VCaP (cell line): ENCODE data around the gene SIRT3.

Source experiments
- H3K27ac ChIP-seq: fragments of 450-650 bp; 2 replicates; pipeline ENCODE4 v1.5.1; 2017
- TF ChIP-seq, protein P1 (sequence below): fragments of 450-650 bp; conservative IDR thresholded peaks from 2 replicates; pipeline ENCODE4 v1.5.1; 2017; ENCODE audit warnings: mild to moderate bottlenecking, moderate library complexity

SIRT3 gene

DNA sequence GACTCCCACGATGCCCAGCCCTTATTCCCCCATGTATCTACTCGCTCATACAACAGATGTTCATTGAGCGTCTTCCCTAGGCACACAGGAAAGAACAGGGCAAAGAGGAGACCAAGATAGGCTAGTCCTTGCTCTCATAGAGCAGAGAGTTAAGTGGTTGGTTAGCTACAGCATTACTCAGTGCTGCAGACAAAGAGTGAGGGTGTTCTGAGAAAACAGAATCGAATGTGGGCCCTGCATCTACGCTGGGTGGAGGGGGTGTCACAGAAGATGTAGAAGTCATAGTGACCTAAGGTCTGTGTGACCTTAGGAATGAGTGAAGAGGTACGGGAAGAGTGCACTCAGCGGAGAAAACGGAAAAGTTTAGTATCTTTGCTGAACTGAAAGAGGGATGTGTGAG is 12.9 kb upstream of the SIRT3 start:
- H3K27ac ChIP-seq: no peak overlapping the region
- TF ChIP-seq, protein P1, sequence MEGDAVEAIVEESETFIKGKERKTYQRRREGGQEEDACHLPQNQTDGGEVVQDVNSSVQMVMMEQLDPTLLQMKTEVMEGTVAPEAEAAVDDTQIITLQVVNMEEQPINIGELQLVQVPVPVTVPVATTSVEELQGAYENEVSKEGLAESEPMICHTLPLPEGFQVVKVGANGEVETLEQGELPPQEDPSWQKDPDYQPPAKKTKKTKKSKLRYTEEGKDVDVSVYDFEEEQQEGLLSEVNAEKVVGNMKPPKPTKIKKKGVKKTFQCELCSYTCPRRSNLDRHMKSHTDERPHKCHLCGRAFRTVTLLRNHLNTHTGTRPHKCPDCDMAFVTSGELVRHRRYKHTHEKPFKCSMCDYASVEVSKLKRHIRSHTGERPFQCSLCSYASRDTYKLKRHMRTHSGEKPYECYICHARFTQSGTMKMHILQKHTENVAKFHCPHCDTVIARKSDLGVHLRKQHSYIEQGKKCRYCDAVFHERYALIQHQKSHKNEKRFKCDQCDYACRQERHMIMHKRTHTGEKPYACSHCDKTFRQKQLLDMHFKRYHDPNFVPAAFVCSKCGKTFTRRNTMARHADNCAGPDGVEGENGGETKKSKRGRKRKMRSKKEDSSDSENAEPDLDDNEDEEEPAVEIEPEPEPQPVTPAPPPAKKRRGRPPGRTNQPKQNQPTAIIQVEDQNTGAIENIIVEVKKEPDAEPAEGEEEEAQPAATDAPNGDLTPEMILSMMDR: no peak

DNA sequence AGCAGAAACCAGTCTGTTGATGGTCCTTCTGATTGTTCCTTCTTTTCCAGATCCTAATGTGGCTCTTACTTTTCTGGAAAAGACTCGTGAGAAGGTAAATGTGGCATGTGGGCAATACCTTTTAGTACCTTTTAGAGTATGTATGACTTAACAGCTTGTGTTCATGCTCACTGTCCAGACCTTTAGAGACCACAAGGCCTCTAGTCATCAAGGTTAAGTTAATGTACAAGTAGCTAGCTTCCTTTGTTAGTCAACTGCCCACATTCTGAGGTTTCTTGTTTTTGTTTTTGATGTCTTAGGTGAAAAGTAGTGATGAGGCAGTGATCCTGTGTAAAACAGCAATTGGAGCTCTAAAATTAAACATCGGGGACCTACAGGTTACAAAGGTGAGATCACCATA is 8.2 kb upstream of the SIRT3 start:
- H3K27ac ChIP-seq: no peak overlapping the region
- TF ChIP-seq, protein P1: no peak

GRCh38 chr11:241634-242033 is 5.5 kb upstream of the SIRT3 start:
- TF ChIP-seq, protein P1: no peak
- peak overlapping the region; percentile 85 for H3K27ac ChIP-seq

DNA sequence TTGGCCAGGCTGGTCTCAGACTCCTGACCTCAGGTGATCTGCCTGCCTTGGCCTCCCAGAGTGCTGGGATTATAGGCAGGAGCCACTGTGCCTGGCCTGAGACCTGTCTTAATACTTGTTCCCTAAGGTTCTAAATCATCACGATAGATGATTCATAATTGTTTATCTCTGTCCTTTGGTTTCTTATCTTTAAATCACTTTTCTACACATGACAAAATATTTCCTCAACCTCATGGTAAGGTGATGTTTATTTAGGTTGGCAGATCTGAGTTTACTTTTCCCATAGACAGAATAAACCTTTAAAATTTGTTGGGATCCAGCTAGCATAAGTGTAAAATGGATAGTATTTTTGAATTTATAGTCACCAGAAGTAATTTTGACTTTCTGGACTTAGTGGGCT is 4.2 kb upstream of the SIRT3 start:
- peak overlapping the region; percentile 85 for H3K27ac ChIP-seq
- TF ChIP-seq, protein P1: no peak

DNA sequence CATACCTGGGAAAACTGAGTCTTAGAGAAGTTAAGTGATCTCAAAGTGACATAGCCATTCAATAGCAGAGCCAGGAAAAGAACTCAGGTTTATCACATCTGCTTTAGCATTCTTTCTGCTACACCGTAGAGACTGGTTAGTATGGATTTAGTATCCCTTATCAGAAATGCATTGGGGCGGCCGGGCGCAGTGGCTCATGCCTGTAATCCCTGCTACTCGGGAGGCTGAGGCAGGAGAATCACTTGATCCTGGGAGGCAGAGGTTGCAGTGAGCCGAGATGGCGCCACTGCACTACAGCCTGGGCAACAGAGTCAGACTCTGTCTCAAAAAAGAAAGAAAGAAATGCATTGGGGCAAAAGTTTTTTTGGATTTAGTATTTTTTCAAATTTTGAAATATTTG is 2.2 kb upstream of the SIRT3 start:
- peak overlapping the region; percentile 85 for H3K27ac ChIP-seq

GRCh38 chr11:236774-237767 is 929 bp upstream of the SIRT3 start, which contains the start of gene PSMD13:
TSS of gene PSMD13 (plus strand) at chr11:236976. CDS start at chr11:237050, 74 bp downstream.
- TF ChIP-seq, protein P1: no peak
- peak within 1 kb of the TSS; percentile 89 for H3K27ac ChIP-seq

GRCh38 chr11:235609-235996 is 539 bp downstream of the SIRT3 start:
- H3K27ac ChIP-seq: peak overlapping the region; percentile 89
- TF ChIP-seq, protein P1: no peak

- H3K27ac ChIP-seq: peak overlapping the region; percentile 89
- TF ChIP-seq, protein P1: no peak
These were observed 962 bp downstream of the SIRT3 start for GRCh38 chr11:235180-235579.
